Mucosa of rectum (tissue), 2 donors: Measurements from ENCODE around the gene TPM4.

Experiments used
- H3K27ac ChIP-seq, 2 donors: one replicate each; pipeline ENCODE4 v1.7.0; 2013; ENCODE audit warnings: inconsistent platforms in 2 of 2, low read depth in 2 of 2, low read length in 2 of 2
- H3K27me3 ChIP-seq, 2 donors: one replicate each; pipeline ENCODE4 v1.7.0; 2013; ENCODE audit warnings: low read length in 2 of 2; ENCODE audit not compliant: control insufficient read depth in 2 of 2, insufficient read depth in 2 of 2
- H3K36me3 ChIP-seq, 2 donors: one replicate each; pipeline ENCODE4 v1.7.0; 2013; ENCODE audit warnings: low read length in 2 of 2; ENCODE audit not compliant: control insufficient read depth in 2 of 2, insufficient read depth in 2 of 2
- H3K4me1 ChIP-seq, 2 donors: one replicate each; pipeline ENCODE4 v1.7.0; 2013; ENCODE audit warnings: low read length in 2 of 2, mild to moderate bottlenecking in 1 of 2; ENCODE audit not compliant: control insufficient read depth in 2 of 2, insufficient read depth in 2 of 2
- H3K4me3 ChIP-seq, 2 donors: one replicate each; pipeline ENCODE4 v1.7.0; 2013; ENCODE audit warnings: low read length in 2 of 2
- H3K9ac ChIP-seq, 2 donors: one replicate each; pipeline ENCODE4 v1.7.0; 2013; ENCODE audit warnings: low read length in 2 of 2, low read depth in 1 of 2, mild to moderate bottlenecking in 1 of 2
- H3K9me3 ChIP-seq, 2 donors: one replicate each; pipeline ENCODE4 v1.7.0; 2013; ENCODE audit warnings: low read length in 2 of 2; ENCODE audit not compliant: control insufficient read depth in 2 of 2
- donor health status: healthy.
- donor health status: Normal muscosa, but diverticular disease.

The TPM4 gene

DNA sequence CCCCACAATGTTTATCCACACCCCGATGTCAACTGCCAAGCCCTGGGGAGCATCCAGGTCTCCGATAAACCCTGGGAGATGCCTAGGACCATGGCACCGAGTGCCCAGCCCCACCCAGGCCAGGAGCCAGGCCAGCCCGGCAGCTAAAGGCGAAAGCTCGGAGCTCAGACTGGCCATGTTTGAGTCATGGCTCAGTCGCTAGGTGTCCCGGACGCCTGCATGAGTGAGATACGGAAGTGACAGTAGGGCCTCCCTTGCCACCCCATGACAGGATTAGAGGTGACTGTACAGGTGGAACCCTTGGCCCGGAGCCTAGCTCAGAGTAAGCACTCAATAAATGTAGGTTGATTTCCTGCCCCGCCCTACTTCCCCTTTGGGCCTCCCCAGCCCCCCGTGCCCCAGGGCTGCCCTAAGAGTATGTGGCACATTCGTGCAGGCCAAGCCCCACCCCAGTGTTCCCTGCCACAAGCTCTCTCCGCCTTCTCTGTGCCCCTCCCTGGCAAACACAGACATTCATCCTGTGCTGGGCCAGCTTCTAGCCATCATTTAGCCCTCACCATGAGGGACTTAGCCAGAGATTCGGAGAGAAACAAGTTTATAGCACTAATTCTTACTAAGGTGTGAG lies 5.8 kb upstream of the TPM4 start:
- peaks cover 36 to 49% of the 10 kb centered on the region in 2 donors for H3K4me1 ChIP-seq
- peak overlapping the region; percentile 41 to 66 for H3K4me3 ChIP-seq
- H3K27ac ChIP-seq = peak overlapping the region; percentile 94 to 99
- no peaks in the 10 kb centered on the region for H3K9me3 ChIP-seq
- peak overlapping the region; percentile 79 to 80 for H3K9ac ChIP-seq
- H3K36me3 ChIP-seq = no peaks in the 10 kb centered on the region
- H3K27me3 ChIP-seq = no peaks in the 10 kb centered on the region

DNA sequence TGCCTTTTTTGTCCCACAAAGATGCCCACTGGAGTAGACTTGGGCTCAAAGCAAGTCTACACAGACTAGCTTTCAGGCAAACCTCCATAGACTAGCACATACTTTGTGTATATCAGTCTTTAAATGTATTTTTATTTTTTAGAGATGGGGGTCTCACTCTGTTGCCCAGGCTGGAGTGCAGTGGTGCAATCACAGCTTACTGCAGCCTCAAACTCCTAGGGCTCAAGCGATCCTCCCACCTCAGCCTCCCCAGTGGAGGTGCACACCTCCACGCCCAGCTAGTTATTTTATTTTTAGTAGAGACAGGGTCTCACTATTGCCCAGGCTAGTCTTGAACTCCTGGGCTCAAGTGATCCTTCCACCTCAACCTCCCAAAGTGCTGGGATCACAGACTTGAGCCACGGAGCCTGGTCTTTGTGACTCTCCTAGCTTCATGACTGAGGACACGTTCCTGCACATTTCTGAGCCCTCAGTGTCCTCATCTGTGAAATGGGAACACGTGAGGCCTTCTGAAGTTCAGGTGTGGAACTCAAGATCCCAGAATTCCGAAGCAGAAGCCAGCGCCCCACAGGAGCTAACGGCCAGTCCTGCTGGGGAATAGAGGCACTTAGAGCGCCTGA lies 5.1 kb upstream of the TPM4 start:
- peaks cover 36 to 55% of the 10 kb centered on the region in 2 donors for H3K4me1 ChIP-seq
- H3K27me3 ChIP-seq = no peaks in the 10 kb centered on the region
- H3K36me3 ChIP-seq = no peaks in the 10 kb centered on the region
- H3K9me3 ChIP-seq = no peaks in the 10 kb centered on the region
- H3K27ac ChIP-seq = peak overlapping the region; percentile 94 to 99
- no peak overlapping the region for H3K4me3 ChIP-seq
- H3K9ac ChIP-seq = peak overlapping the region; percentile 54 to 58

DNA sequence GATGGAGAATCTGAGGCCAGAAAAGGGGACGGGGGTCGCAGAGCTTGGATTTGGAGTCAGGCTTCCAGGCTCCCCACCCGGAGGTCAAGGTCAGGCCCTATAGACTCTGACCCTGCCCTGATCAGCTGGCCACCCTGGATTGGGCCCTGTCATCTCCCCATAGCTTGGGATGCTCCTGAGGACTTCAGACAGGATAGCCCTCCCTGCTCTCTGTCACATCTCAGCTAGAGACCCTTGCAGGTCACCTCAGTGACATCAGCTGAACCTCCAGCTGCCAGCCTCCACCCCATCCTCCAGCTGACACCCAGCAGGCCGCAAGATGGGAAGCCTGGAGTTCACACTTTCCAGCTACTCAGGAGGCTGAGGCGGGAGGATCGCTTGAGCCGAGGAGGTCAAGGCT lies 2.8 kb upstream of the TPM4 start:
- no peak overlapping the region for H3K4me3 ChIP-seq
- peaks cover 34 to 53% of the 10 kb centered on the region in 2 donors for H3K4me1 ChIP-seq
- no peaks in the 10 kb centered on the region for H3K36me3 ChIP-seq
- H3K27ac ChIP-seq = no peak overlapping the region
- H3K27me3 ChIP-seq = no peaks in the 10 kb centered on the region
- H3K9me3 ChIP-seq = no peaks in the 10 kb centered on the region
- peak overlapping the region in 1 of 2 donors; percentile 15 for H3K9ac ChIP-seq

DNA sequence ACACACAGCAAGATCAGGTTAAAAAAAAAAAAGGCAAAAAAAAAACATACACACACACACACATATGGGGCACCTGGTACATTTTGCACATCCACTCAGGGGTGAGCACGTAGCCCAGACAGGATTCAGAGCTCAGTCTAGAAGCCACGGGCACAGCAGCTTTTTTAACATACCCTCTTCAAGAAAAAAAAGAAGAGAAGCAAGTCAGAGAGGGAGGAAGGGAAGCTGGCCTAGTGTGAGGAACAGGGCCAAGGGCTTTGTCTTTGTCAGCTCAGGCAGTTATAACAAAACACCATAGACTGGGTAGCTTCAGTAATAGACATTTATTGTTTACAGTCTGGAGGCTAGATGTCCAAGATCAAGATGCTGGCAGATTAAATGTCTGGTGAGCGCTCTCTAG lies 2.3 kb upstream of the TPM4 start:
- no peaks in the 10 kb centered on the region for H3K27me3 ChIP-seq
- H3K4me1 ChIP-seq = peaks cover 40 to 52% of the 10 kb centered on the region in 2 donors
- no peak overlapping the region for H3K27ac ChIP-seq
- no peak overlapping the region for H3K9ac ChIP-seq
- H3K36me3 ChIP-seq = no peaks in the 10 kb centered on the region
- H3K4me3 ChIP-seq = no peak overlapping the region
- H3K9me3 ChIP-seq = no peaks in the 10 kb centered on the region

DNA sequence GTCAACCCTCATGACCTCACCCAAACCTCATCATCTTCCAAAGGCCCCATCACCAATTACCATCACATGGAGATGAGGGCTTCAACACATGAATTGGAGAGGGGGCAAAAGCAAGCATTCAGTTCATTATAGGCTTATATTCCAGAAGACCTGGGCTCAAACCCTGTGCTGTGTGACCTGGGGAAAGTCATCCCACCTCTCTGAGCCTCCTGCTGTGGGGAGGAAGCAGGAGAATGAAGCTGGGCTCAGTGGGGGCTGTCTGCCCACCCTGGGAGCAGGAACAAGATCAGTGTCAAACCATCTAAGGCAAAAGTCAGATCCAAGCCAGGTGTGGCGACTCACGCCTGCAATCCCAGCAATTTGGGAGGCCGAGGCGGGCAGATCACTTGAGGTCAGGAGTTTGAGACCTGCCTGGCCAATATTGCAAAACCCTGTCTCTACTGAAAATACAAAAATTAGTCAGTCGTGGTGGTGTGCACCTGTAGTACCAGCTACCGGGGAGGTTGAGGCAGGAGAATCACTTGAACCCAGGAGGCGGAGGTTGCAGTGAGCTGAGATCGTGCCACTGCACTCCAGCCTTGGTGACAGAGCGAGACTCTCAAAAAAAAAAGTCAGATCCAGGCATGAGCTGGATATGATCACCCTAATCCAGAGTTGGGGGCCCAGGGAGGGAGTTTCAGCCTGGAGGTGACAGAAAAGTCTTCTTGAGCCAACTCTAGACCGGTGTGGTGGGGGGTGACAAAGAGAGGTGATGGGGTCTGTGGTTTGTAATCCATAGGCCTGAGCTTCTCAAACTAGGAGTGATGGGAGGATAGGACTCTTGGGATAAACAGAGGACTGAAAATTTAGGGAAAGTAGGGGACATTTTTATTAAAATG lies 1.6 kb upstream of the TPM4 start:
- Histone ChIP-seq H3K4me1 (peaks cover 42 to 52% of the 10 kb centered on the region in 2 donors), H3K9ac (no peak overlapping the region), H3K9me3 (no peaks in the 10 kb centered on the region), H3K27ac (peak overlapping the region; percentile 98 to 99), H3K4me3 (no peak overlapping the region), H3K36me3 (peaks cover 0 to 3% of the 10 kb centered on the region in 2 donors), H3K27me3 (no peaks in the 10 kb centered on the region)

DNA sequence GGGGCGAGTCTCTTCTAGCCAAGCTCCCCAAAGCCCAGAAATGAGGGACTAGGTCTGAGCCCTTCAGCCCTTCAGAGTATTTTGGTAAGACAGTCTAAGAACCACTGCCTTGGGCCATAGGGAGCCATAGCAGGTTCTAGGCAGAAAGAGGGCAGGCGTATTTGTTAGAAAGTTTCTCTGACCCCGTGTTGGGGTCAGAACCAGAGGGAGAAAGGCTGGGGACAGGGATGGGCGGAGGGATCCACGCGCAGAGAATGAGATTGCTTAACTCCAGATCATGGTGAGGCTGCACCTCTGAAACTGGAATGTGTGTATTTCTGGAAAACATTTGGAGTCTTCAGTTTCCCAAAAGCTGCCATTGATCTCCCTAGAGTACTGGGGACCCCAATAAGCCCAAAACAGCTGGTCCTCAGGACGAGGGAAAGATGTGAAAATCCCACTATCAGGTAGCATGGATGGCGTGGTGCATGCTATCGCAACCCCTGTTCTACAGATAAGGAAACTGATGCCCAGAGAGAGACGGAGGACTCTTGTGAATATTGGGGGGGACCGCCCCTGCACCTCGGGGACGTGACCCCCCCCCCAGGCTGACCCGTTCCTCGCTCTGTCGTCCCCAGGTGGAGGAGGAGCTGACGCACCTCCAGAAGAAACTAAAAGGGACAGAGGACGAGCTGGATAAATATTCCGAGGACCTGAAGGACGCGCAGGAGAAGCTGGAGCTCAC lies 703 bp upstream of the TPM4 start:
- no peaks in the 10 kb centered on the region for H3K9me3 ChIP-seq
- peak overlapping the region; percentile 75 to 77 for H3K4me3 ChIP-seq
- peak overlapping the region; percentile 83 to 97 for H3K9ac ChIP-seq
- peaks cover 40 to 51% of the 10 kb centered on the region in 2 donors for H3K4me1 ChIP-seq
- peak overlapping the region; percentile 98 to 99 for H3K27ac ChIP-seq
- no peaks in the 10 kb centered on the region for H3K27me3 ChIP-seq
- peaks cover 0 to 3% of the 10 kb centered on the region in 2 donors for H3K36me3 ChIP-seq

DNA sequence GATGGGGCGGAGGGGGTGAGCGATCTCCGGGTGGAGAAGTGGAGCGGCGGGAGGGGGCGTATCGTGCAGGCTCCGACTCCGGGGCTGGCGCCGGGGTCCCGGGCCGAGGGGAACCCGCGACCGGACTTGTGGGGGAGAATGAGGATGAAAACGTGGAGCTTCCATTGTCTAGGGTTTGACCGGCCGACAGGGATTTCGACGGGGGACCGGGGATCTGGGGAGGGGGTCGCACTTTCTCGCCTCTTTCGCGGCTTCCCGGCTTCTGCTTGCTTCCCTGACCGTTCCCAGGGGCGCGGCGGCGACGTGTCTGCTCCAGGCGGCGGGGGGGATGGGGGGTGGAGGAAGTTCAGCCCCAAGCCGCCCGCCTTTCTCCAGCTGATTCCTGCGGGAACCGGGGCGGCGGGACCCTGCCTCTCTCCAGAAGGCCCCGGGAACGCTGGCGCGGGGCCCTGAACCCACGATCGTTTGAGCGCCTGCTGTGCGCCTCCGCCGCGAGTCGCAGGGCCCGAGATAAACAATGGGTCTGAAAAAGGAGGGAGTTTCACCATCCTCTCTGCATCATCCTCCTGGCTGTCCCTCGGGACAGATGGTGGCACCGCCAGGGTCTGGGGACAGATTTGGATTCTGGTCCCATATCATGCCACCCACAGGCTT lies 790 bp downstream of the TPM4 start:
- no peaks in the 10 kb centered on the region for H3K27me3 ChIP-seq
- no peaks in the 10 kb centered on the region for H3K9me3 ChIP-seq
- H3K36me3 ChIP-seq = peaks cover 12 to 15% of the 10 kb centered on the region in 2 donors
- H3K4me3 ChIP-seq = peak overlapping the region; percentile 75 to 77
- peak overlapping the region; percentile 98 to 99 for H3K27ac ChIP-seq
- peaks cover 26 to 36% of the 10 kb centered on the region in 2 donors for H3K4me1 ChIP-seq
- peak overlapping the region; percentile 80 to 97 for H3K9ac ChIP-seq

DNA sequence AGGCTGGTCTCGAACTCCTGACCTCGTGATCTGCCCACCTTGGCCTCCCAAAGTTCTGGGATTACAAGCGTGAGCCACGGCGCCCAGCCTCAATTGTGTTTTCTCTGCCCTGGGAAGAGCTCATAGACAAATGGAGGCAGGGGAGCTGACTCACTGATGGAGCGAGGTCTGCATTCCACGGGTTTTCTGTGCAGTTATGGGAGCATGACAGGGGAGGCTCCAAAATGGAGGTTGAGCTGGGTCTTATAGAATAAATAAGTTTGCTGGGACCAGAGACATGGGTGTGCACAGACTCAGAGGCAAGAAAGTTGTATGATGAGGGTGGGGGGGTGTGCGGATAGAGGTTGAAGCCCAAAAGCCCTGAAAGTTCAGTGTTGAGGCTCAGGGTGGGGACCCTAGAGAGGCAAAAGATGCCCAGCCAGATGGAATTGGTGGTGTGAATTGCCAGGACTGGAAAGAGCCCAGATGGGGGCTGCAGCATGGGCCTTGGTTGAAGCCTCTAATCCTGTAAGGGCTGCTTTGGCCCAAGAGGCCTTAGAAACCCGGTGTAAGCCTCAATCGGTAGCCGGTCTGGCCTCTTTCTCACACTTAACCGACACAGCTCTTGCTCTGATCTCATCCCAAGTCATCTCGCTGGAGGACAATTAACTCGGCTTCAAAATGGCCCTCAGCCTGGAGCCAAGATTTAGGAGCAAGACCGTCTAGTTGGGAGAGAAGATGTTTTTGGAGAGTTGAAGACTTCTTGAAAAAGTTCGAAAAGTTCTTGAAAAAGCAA lies 1.9 kb downstream of the TPM4 start:
- H3K9ac ChIP-seq = peak overlapping the region; percentile 90 to 97

More for the DNA sequence above, 1.9 kb downstream of the TPM4 start:
- peaks cover 16 to 25% of the 10 kb centered on the region in 2 donors for H3K36me3 ChIP-seq
- H3K9me3 ChIP-seq = no peaks in the 10 kb centered on the region
- H3K27me3 ChIP-seq = no peaks in the 10 kb centered on the region
- peaks cover 23 to 32% of the 10 kb centered on the region in 2 donors for H3K4me1 ChIP-seq
- peak overlapping the region; percentile 75 to 77 for H3K4me3 ChIP-seq
- H3K27ac ChIP-seq = peak overlapping the region; percentile 98 to 99
